ENCODE data around the gene EMC9.

Gene EMC9

GRCh38 chr14:24147761-24148428 lies 6.5 kb upstream of the EMC9 start:
- DNase-seq = no peak

DNA sequence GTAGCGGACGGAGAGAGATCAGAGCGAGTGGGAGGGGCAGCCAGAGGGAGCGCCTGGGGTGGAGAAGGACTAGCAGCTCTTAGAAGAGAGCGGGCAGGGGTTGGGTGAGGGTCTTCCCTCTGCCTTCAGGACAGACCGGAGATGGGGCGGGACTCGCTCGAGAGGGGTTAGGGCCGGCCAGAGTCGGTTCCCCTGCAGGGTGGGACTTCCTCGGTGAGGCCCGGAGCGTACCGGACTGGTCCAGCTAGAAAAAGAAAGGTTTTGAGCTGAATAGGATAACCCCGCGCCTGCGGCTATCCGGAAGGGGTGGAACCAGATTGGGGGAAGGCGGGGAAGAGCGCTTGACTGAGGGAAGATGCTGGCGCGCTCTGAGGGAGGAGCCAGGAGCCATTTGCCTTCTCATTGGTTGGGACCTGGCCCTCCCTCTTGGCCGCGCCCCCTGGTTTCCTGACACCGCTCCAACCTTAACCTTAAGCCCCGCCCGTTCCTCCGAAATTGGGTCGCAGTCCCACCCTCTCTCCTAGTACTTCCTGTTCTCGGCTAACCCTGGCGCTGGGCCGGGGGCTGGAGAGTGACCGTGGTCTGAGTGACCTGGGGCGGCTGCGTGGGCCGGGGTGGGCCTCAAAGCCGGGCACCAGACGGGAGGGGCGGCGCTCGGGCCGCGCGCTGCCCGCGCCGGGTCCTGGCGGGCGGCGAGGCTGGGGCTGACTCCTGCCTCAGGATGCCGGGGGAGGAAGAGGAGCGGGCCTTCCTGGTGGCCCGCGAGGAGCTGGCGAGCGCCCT lies 5.8 kb upstream of the EMC9 start, which contains the start of gene RNF31:
RNF31 (plus strand) TSS at position 521 of the 783 bp plus-strand sequence; CDS start at position 722, 201 bp downstream.
- peak; percentile 99 for DNase-seq

DNA sequence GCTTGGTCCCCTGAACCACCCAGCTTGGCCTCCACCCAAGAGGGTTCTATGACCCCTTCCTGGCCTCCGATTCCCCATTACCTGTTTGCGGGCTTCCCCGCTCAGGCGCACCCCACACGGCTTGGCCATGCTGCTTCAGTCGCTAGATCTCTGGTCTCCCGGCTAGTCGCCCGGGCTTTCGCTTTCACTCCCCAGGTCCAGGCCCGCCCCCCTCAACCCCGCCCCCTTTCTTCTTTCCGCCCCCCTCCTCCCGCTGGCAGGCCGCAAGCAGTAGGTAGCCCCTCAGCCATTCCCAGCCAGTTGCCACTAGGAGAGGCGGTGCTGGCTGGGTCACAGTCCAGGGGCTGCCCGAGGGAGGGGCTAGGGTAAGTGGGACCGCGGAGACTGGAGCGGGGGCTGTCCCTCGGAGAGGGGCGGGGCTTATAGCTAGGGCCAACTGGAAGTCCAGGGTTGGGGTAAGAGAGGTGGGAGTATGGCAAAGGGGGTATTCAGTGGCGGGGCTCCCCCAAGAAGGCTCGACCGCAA lies 5.1 kb upstream of the EMC9 start, which contains the start of gene PSME2:
PSME2 (minus strand) TSS at position 158 of the 525 bp plus-strand sequence; CDS start at position 129, 29 bp downstream.
- DNase-seq = peak; percentile 88 to 96

DNA sequence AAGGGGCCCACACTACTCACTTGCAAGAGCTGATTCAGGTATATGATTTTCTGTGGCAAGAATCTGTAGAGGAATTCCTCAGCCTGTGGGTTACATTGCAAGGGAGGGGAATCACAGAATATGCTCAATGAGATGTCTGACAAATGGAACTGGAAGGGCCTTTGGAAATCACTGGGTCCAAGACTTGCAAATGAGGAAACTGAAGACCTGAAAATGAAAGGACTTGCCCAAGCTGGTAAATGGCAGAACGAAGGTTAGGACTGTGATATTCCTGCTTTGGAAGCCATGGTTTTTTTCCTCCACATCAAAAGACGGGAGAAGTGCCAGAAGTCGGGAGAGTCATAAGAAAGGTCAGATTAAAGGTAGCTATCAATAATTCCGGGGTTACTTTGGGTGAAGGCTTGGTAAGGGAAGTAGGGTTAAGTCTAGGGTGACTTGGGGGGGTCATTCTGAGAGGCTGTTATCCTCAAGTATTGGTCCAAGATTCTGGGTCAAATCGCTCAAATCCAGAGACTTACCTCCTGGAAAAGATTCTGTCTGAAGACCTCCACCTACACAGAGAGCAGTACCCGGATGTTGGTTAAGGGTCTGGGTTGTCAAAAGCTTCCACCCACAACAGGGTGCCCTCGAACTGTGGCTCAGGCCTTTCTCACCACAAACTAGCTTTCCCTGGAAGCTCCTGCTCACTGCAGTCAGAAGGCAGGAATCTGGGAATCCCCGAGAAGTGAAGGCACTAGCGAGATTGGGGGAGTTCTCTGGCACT lies 4.5 kb upstream of the EMC9 start:
- peak; percentile 24 to 39 for DNase-seq

- DNase-seq = no peak
These were observed 3.8 kb upstream of the EMC9 start for GRCh38 chr14:24145219-24145618.

DNA sequence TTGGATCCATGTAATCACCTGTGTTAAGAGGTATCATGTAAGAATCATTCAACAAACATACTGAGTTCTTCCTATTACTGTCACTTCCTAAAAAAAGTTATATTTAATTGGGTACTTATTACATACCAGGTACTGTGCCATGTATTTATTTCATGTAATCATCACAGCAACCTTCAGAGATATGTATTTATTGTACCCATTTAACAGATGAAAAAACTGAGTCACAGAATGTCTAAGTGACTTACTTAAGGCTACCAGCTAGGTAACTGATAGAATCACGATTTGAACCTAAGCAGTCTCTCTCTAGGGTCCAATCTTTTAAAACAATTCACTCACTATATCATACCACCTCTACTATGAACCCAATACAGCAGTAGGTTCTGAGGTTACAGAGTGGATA lies 3.1 kb upstream of the EMC9 start:
- no peak for DNase-seq

GRCh38 chr14:24143511-24143910 lies 2.1 kb upstream of the EMC9 start:
- peak in 1 of 2 donors; percentile 24 for DNase-seq

- no peak for DNase-seq
These were observed 2.0 kb downstream of the EMC9 start for GRCh38 chr14:24139272-24139934.

DNA sequence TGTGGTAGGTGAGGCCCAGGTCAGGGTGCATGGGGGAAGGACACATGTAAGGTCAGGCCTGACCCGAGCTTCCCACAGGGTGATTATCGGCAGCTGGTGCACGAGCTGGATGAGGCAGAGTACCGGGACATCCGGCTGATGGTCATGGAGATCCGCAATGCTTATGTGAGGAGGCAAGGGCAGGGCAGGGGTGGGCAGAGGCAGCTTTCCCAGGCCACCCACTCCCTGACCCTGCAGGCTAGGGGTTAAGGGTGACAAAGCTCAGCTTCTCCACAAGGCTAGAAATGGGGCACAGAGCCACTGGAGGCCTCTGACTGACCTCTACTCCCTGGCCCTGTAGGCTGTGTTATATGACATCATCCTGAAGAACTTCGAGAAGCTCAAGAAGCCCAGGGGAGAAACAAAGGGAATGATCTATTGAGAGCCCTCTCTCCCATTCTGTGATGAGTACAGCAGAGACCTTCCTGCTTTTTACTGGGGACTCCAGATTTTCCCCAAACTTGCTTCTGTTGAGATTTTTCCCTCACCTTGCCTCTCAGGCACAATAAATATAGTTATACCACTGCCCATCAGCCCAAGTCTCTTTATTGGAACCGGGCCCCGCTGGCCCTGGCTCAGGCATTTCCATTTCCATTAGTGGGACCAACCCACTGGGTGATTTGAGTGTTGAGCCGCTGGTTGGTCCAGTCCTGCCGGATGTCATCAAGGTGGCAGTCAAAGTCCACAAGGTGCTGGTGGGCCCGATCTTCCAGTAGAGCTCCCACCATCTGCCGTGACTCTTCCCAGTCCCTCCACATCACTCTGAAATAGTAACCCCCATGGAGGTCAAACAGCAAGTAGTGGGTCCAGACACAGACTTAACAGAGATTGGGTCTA lies 2.8 kb downstream of the EMC9 start:
- DNase-seq = peak in 1 of 2 donors; percentile 25

DNA sequence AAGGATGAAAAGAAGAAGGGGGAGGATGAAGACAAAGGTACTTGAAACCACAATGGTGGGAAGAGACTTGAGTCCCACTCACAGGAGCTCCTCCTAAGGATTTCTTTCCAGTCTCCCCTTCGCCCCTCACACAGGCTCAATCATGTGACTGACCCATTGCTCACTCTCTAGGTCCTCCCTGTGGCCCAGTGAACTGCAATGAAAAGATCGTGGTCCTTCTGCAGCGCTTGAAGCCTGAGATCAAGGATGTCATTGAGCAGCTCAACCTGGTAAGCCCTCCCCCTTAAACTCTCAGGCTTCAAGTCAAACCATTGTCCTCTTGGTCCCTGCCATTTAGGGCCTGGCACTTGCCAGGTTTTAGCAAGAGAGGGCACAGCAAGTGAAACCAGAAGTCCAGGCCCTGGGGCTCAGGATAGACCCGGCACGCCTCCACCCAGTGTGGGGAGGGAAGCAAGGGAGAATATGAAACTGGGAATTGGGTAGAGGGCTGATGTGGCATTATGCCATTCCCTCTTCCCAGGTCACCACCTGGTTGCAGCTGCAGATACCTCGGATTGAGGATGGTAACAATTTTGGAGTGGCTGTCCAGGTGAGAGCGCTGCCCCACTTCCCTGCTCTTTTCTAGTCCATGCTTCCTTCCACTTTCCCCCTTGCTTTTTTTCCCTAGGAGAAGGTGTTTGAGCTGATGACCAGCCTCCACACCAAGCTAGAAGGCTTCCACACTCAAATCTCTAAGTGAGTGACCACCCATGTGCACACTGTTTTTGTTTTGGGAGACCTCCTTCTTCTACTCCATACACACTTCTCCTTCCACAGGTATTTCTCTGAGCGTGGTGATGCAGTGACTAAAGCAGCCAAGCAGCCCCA lies 3.6 kb downstream of the EMC9 start:
- DNase-seq = no peak

- DNase-seq = no peak
These were observed 4.5 kb downstream of the EMC9 start for GRCh38 chr14:24136684-24137528.

DNA sequence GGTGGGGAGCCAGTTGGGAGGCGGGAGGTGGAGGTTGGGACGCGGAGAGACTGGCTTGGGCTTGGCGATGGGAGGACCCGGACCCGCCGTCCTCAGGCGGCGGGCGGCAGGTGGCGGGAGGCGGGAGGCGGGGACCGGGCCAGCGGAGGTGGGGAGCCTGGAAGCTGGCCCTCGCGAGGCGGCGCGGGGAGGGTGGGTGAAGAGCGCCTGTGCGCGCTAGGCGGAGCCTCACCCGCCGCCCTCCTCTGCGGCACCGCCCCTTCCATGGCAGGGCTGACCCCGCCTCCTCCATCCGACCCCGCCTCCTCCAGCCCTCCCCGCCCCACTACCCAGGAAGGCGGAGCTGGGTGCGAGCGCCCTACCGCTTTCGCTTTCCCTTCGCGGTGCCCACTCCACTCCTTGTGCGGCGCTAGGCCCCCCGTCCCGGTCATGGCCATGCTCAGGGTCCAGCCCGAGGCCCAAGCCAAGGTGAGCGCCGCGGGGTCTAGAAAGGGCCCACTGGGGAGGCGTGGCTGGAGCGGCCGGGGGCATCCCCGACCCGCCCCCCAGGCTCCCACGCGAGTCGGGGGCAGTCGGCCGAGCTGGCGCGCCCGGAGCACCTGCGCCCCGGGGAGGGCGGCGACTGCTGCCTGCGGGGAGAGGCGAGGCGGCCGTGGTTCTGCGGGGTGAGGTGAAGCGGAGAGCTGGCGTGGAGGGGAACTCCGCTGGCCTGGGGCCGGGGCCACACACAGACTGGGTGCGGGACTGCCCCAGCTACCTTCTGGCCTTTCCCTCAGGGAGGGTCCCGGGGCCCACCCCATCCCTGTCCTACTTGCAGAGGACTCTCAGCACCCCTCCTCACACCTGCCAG lies 5.3 kb downstream of the EMC9 start, which contains the start of gene PSME1:
PSME1 (plus strand) TSS at position 361 of the 850 bp plus-strand sequence; CDS start at position 430, 69 bp downstream.
- DNase-seq = peak; percentile 92 to 93

DNA sequence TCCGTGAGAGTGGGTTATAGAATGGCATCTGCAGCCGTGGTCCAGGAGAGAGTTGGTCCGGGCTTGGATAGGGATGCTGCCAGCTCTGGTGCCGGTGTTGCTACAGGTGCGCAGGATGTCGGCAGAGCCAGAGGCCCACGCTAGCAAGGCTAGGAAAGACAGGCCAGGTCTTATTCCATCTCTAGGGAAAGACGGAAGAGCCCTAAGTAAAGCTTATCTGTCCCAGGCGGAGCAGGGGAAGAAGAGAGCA lies 5.9 kb downstream of the EMC9 start:
- DNase-seq = no peak

GRCh38 chr14:24133735-24134134 lies 7.7 kb downstream of the EMC9 start:
- no peak for DNase-seq

DNA sequence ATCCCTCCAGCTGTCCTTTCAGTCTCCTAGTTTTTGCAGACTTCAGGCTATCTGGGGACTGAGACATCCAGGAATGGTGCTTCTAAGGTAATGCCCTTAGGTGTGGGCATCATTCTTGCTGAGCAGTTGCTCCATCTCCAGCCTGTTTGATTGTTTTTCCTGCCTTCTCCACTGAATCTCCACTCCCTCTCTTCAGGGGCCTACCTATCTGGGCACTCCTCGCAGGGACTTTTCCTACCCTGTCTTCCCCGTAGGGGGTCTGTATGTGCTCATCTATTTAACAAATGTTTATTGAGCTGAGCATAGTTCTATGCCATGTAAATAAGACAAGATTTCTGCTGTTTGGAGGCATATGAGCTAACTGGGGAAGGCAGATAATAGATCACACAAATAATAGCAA lies 8.4 kb downstream of the EMC9 start:
- no peak for DNase-seq

GRCh38 chr14:24132061-24132685 lies 9.2 kb downstream of the EMC9 start:
- no peak for DNase-seq

GRCh38 chr14:24131549-24131966 lies 9.8 kb downstream of the EMC9 start:
- DNase-seq = no peak

All from inflammatory macrophage (primary cell).